Measurements from ENCODE around the gene ASTN1.

DNA sequence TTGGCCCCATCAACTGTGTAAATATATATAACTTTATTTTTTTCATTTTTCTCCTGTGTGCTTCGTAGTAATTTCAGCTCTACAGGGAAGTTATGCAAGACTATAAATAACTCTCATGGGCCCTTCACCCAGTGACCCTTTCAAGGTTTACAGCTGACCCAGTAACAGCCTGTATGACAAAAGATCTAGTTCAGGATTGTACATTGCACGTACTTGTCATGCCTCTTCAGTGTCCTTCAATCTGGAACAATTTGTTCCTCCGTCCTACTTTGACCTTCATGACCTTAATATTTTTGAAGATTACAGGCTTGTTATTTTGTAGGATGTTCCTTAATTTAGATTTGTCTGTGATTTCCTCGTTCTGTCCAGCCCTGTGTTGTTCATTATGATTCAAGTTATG lies 46.7 kb upstream of the ASTN1 start:
- TF ChIP-seq CTCF (conservative IDR thresholded peaks at IDR 0.05; ENCODE audit: low read length) = no peak
- TF ChIP-seq EZH2phosphoT487 (IDR thresholded peaks at IDR 0.05; ENCODE audit: borderline replicate concordance, low read depth, low read length) = no peak

Measured in OCI-LY7 (cell line).